Activated T-helper 17 cell treated with anti-CD3 and anti-CD28 coated beads, Interleukin-2, amount 50 U/mL, for 72 hours (primary cell): ENCODE results near the gene INSRR. TPM values are rescaled to one million over a fixed set of nuclear protein-coding genes. Genes with fewer than 3 reads are reported as not detected.
A peak's percentile ranks its signal among the peaks of the same experiment; 100 is the strongest.

ENCODE experiments used
- ATAC-seq: fragments of 150-1000 bp; cut with Tn5 transposase; replicated peaks from 2 replicates; pipeline ENCODE4 v1.10.0; 2021; ENCODE audit warnings: mild to moderate bottlenecking, moderate library complexity
- H3K27ac Mint-ChIP-seq: one replicate; pipeline ENCODE4 v1.8.0; 2022; ENCODE audit warnings: mixed read lengths
- H3K27me3 Mint-ChIP-seq: one replicate; pipeline ENCODE4 v1.8.0; 2022; ENCODE audit warnings: mixed read lengths
- H3K36me3 Mint-ChIP-seq: one replicate; pipeline ENCODE4 v1.8.0; 2022; ENCODE audit warnings: low read depth, mild to moderate bottlenecking, mixed read lengths
- H3K4me1 Mint-ChIP-seq: one replicate; pipeline ENCODE4 v1.8.0; 2022; ENCODE audit warnings: mixed read lengths
- H3K4me3 Mint-ChIP-seq: one replicate; pipeline ENCODE4 v1.8.0; 2022; ENCODE audit warnings: mild to moderate bottlenecking, mixed read lengths
- H3K9me3 Mint-ChIP-seq: one replicate; pipeline ENCODE4 v1.8.0; 2022; ENCODE audit warnings: mixed read lengths
- total RNA-seq, 2 donors: library from RNA; stranded (reverse); gene quantifications; one replicate each; pipeline ENCODE4 v1.2.3, GENCODE V29; 2022

INSRR gene
- total RNA-seq, 2 donors from 2014 or later = 0.04 to 0.66 TPM

- Mint-ChIP-seq H3K4me1 (peaks cover 51% of the 10 kb centered on the region), H3K9me3 (no peaks in the 10 kb centered on the region), H3K27me3 (no peaks in the 10 kb centered on the region), H3K4me3 (peak overlapping the region; percentile 48), H3K27ac (peak overlapping the region; percentile 89), H3K36me3 (peaks cover 93% of the 10 kb centered on the region)
- no peak for ATAC-seq
These were observed 50.5 kb downstream of the INSRR start for GRCh38 chr1:156808186-156809030.

GRCh38 chr1:156807627-156808026 is 51.3 kb downstream of the INSRR start:
- Mint-ChIP-seq H3K27me3 (no peaks in the 10 kb centered on the region), H3K27ac (peak overlapping the region; percentile 89)

GRCh38 chr1:156806512-156807440 is 52.1 kb downstream of the INSRR start:
- Mint-ChIP-seq H3K4me3 (peak overlapping the region; percentile 48), H3K27ac (peak overlapping the region; percentile 89), H3K36me3 (peaks cover 91% of the 10 kb centered on the region), H3K27me3 (no peaks in the 10 kb centered on the region), H3K9me3 (no peaks in the 10 kb centered on the region), H3K4me1 (peaks cover 49% of the 10 kb centered on the region)
- peak; percentile 0 for ATAC-seq

More at GRCh38 chr1:156807627-156808026, 51.3 kb downstream of the INSRR start:
- Mint-ChIP-seq H3K36me3 (peaks cover 92% of the 10 kb centered on the region), H3K4me3 (peak overlapping the region; percentile 48), H3K9me3 (no peaks in the 10 kb centered on the region), H3K4me1 (peaks cover 52% of the 10 kb centered on the region)
- ATAC-seq = peak; percentile 67

- Mint-ChIP-seq H3K4me3 (no peak overlapping the region), H3K9me3 (no peaks in the 10 kb centered on the region), H3K27me3 (no peaks in the 10 kb centered on the region), H3K4me1 (peaks cover 48% of the 10 kb centered on the region), H3K27ac (peak overlapping the region; percentile 89), H3K36me3 (peaks cover 91% of the 10 kb centered on the region)
- ATAC-seq = no peak
These were observed 53.0 kb downstream of the INSRR start for GRCh38 chr1:156805766-156806511.

- Mint-ChIP-seq H3K4me3 (no peak overlapping the region), H3K36me3 (peaks cover 91% of the 10 kb centered on the region), H3K27me3 (no peaks in the 10 kb centered on the region), H3K9me3 (no peaks in the 10 kb centered on the region), H3K27ac (peak overlapping the region; percentile 75), H3K4me1 (peaks cover 49% of the 10 kb centered on the region)
- ATAC-seq = no peak
These were observed 54.2 kb downstream of the INSRR start for GRCh38 chr1:156804572-156805243.

- peaks cover 90% of the 10 kb centered on the region for H3K36me3 Mint-ChIP-seq
- peaks cover 42% of the 10 kb centered on the region for H3K4me1 Mint-ChIP-seq
- no peak for ATAC-seq
- H3K27ac Mint-ChIP-seq = peak overlapping the region; percentile 75
- H3K4me3 Mint-ChIP-seq = no peak overlapping the region
- H3K27me3 Mint-ChIP-seq = no peaks in the 10 kb centered on the region
- H3K9me3 Mint-ChIP-seq = no peaks in the 10 kb centered on the region
These were observed 54.9 kb downstream of the INSRR start for GRCh38 chr1:156804026-156804425.

GRCh38 chr1:156803086-156803851 is 55.6 kb downstream of the INSRR start:
- H3K27ac Mint-ChIP-seq = peak overlapping the region; percentile 75
- no peak overlapping the region for H3K4me3 Mint-ChIP-seq
- ATAC-seq = peak; percentile 13
- no peaks in the 10 kb centered on the region for H3K9me3 Mint-ChIP-seq
- peaks cover 34% of the 10 kb centered on the region for H3K4me1 Mint-ChIP-seq
- no peaks in the 10 kb centered on the region for H3K27me3 Mint-ChIP-seq
- peaks cover 90% of the 10 kb centered on the region for H3K36me3 Mint-ChIP-seq

GRCh38 chr1:156802421-156802935 is 56.4 kb downstream of the INSRR start:
- Mint-ChIP-seq H3K4me3 (peak overlapping the region; percentile 30), H3K27ac (peak overlapping the region; percentile 75), H3K36me3 (peaks cover 90% of the 10 kb centered on the region), H3K9me3 (no peaks in the 10 kb centered on the region), H3K4me1 (peaks cover 27% of the 10 kb centered on the region), H3K27me3 (no peaks in the 10 kb centered on the region)
- ATAC-seq = no peak

GRCh38 chr1:156801409-156802121 is 57.4 kb downstream of the INSRR start:
- H3K9me3 Mint-ChIP-seq = no peaks in the 10 kb centered on the region
- peaks cover 24% of the 10 kb centered on the region for H3K4me1 Mint-ChIP-seq
- H3K27me3 Mint-ChIP-seq = no peaks in the 10 kb centered on the region
- ATAC-seq = peak; percentile 34
- peak overlapping the region; percentile 30 for H3K4me3 Mint-ChIP-seq
- H3K27ac Mint-ChIP-seq = peak overlapping the region; percentile 74
- H3K36me3 Mint-ChIP-seq = peaks cover 90% of the 10 kb centered on the region

- H3K27ac Mint-ChIP-seq = no peak overlapping the region
- H3K27me3 Mint-ChIP-seq = no peaks in the 10 kb centered on the region
- H3K4me1 Mint-ChIP-seq = peaks cover 14% of the 10 kb centered on the region
- no peaks in the 10 kb centered on the region for H3K9me3 Mint-ChIP-seq
- no peak overlapping the region for H3K4me3 Mint-ChIP-seq
- peaks cover 99% of the 10 kb centered on the region for H3K36me3 Mint-ChIP-seq
- peak; percentile 58 for ATAC-seq
These were observed 61.6 kb downstream of the INSRR start for GRCh38 chr1:156797212-156797871.

GRCh38 chr1:156796340-156797097 is 62.4 kb downstream of the INSRR start:
- peaks cover 99% of the 10 kb centered on the region for H3K36me3 Mint-ChIP-seq
- no peaks in the 10 kb centered on the region for H3K9me3 Mint-ChIP-seq
- H3K4me1 Mint-ChIP-seq = peaks cover 9% of the 10 kb centered on the region
- ATAC-seq = no peak
- H3K27ac Mint-ChIP-seq = no peak overlapping the region
- no peaks in the 10 kb centered on the region for H3K27me3 Mint-ChIP-seq
- no peak overlapping the region for H3K4me3 Mint-ChIP-seq
